ENCODE results near the gene ATCAY.
"Not testable (repeated sequence)": the region's sequence is repeated elsewhere in the genome, so short reads cannot be mapped to it uniquely, and the experiment has no call there.

GRCh38 chr19:3967983-3968382, 87.5 kb downstream of the ATCAY start:
- not testable (repeated sequence) for TF ChIP-seq CTCF, POLR2A (IDR thresholded peaks at IDR 0.05)

Measured in testis (tissue), 2 donors.